Activated T-cell treated with anti-CD3 and anti-CD28 coated beads for 4 hours (primary cell): Measurements from ENCODE around the gene NFX1.
A peak's percentile ranks its signal among the peaks of the same experiment; 100 is the strongest.

ENCODE experiments used
- DNase-seq: peaks from one replicate; pipeline ENCODE4 v3.0.0-alpha.2; 2020

Gene NFX1

GRCh38 chr9:33290247-33291030, at the start of gene NFX1:
Gene NFX1, plus strand, starts transcription at chr9:33290516. Its CDS starts 57 bp downstream, at chr9:33290573.
- peak; percentile 97 for DNase-seq

- no peak for DNase-seq
Measured at GRCh38 chr9:33241298-33241697, 49.0 kb upstream of the NFX1 start.

GRCh38 chr9:33242609-33243134, 47.6 kb upstream of the NFX1 start:
- DNase-seq: no peak

GRCh38 chr9:33244137-33244784, 46.1 kb upstream of the NFX1 start:
- no peak for DNase-seq

GRCh38 chr9:33245341-33245740, 45.0 kb upstream of the NFX1 start:
- DNase-seq: no peak

- DNase-seq: no peak
Measured at GRCh38 chr9:33246269-33246860, 44.0 kb upstream of the NFX1 start.

GRCh38 chr9:33248606-33249005, 41.7 kb upstream of the NFX1 start:
- DNase-seq: no peak

- DNase-seq: no peak
Measured at GRCh38 chr9:33249087-33249658, 41.1 kb upstream of the NFX1 start.

- DNase-seq: no peak
Measured at GRCh38 chr9:33249983-33250382, 40.3 kb upstream of the NFX1 start.

- no peak for DNase-seq
Measured at GRCh38 chr9:33250458-33250995, 39.8 kb upstream of the NFX1 start.

- no peak for DNase-seq
Measured at GRCh38 chr9:33254211-33254610, 36.1 kb upstream of the NFX1 start.

- no peak for DNase-seq
Measured at GRCh38 chr9:33255014-33255413, 35.3 kb upstream of the NFX1 start.

GRCh38 chr9:33255471-33255870, 34.8 kb upstream of the NFX1 start:
- DNase-seq: no peak

GRCh38 chr9:33256236-33256635, 34.1 kb upstream of the NFX1 start:
- DNase-seq: no peak

- no peak for DNase-seq
Measured at GRCh38 chr9:33257276-33257675, 33.0 kb upstream of the NFX1 start.

GRCh38 chr9:33260372-33260771, 29.9 kb upstream of the NFX1 start:
- DNase-seq: no peak

GRCh38 chr9:33263131-33264002, 26.9 kb upstream of the NFX1 start:
- DNase-seq: no peak

- peak; percentile 21 for DNase-seq
Measured at GRCh38 chr9:33264003-33264472, 26.3 kb upstream of the NFX1 start.

- DNase-seq: peak; percentile 100
Measured at GRCh38 chr9:33264473-33265177, 25.7 kb upstream of the NFX1 start, which contains the start of the genes BAG1 and CHMP5. Gene BAG1, minus strand, starts transcription at chr9:33264708. Gene CHMP5, plus strand, starts transcription at chr9:33265049. Its CDS starts 30 bp downstream, at chr9:33265079.

- no peak for DNase-seq
Measured at GRCh38 chr9:33265211-33265865, 25.0 kb upstream of the NFX1 start.
